DMS114 treated with DMSO at 0.1 percent for 48 hours (cell line): ENCODE results near the gene RPS6KB2.

Experiments
- DNase-seq: peaks from one replicate; lab custom pipeline; 2025; ENCODE audit not compliant: unreplicated experiment; lab: John Stamatoyannopoulos, UW

Gene RPS6KB2

GRCh38 chr11:67441098-67441563 lies 12.8 kb downstream of the RPS6KB2 start:
- DNase-seq = no peak

DNA sequence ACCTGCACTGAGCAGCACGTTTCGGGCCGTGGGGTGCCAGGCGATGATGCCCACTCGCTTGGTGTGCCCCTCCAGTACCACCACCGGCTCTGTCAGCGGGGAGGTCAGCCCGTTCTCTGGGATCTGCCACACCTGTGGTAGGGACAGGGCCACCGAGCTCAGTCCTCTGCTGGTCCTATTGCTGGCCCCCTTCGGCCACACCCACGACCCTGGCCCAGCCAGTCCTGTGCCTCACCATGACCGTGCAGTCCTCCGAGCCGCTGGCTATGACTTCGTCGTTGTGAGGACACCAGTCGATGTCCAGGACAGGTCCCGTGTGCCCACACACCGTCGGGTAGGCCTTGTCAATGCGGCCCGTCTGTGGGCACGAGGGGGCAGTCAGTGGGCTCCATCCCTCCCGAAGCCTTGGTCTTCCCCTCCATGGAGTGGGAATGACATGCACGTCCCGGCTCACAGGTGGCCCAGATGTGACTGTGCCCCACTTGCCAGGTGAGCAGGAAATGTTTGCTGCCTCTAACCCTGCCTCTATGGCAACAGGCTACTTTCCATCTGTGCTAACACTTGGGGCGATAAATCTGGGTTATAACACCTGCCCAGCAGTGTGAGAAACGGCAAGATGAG lies 13.5 kb downstream of the RPS6KB2 start:
- DNase-seq = no peak

DNA sequence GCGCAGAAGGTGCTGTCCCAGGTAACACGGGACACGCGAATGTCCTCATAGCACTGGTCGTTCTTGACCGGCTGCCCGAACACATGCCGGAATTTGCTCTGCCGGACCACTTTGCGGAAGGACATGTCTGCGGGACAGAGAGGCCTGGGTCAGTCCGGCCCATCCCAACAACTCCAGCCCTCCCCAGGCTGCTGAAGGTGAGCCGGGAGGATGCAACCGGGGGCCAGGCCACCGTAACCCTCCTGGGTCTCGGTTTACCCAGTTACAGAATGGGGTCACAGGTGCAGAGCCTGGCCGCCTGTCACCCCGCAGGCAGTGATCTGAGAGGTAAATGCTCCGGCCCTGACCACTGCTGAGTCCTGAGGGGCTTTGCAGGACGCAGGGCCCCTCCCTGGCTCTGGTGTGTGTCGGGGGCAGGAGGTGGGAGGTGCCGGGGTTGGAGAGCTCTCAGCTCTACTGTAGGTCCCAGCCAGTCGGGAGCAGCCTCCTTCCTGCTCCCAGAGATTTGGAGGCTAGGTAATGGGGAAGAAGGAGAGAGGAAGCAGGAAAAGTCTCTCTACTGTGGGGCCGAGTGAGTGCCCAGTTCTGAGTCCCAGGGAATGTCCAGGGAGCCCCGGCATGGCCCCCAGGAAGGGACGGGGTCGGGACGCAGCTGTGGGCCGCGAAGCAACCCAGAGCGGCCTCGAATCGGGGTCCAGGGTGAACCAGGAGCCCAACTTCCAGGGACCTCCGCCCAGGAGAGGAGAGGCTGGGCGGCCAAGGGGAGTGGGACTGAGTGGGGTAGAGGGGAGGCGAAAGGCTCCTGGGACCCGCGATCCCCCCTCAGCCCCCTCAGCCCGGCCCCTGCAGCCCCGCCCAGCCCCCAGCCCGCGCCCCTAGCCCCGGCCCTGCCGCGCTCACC lies 14.5 kb downstream of the RPS6KB2 start:
- DNase-seq = no peak

GRCh38 chr11:67445515-67445914 lies 17.2 kb downstream of the RPS6KB2 start:
- no peak for DNase-seq

GRCh38 chr11:67448220-67448609 lies 19.9 kb downstream of the RPS6KB2 start:
- DNase-seq = no peak

- no peak for DNase-seq
These were observed 21.0 kb downstream of the RPS6KB2 start for GRCh38 chr11:67449116-67449844.

GRCh38 chr11:67450796-67451657 lies 22.7 kb downstream of the RPS6KB2 start:
- no peak for DNase-seq

GRCh38 chr11:67451658-67451976 lies 23.3 kb downstream of the RPS6KB2 start:
- DNase-seq = no peak

DNA sequence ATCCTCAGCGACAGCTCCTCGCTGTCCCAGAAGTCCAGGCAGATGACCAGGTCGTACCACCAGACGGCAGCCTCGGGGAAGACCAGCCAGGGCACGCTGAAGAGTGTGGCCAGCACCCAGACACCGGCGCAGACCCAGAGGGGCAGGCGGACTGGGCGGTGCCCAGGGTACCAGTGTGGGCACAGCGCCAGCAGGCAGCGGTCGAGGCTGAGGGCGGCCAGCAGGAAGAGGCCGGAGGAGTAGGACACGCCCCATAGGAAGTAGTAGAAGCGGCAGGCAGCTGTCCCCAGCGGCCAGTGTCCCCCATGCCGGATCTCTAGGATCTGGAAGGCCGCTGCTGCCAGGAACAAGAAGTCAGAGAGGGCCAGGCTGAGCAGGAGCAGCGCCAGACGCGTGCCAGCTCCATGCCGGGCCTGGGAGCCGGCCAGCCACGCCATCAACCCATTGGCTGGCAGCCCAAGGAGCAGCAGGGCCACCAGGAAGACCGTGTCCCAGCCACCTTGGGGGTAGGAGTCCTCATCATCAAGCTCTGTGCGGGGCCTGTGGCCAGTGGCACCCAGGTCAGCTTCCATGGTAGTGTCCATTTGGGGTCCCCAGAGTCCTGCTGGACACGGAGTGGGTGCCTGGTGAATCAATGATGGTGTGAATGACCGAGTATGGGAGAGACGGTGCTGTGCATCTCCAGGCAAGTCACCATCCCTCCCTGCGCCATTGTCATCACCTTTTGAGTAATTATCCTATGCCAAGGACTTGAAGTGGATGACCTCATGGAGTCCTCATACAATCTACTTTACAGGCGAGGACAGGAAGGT lies 24.1 kb downstream of the RPS6KB2 start, which contains the start of gene GPR152:
Gene GPR152 (minus strand): TSS at position 589 of the 812 bp plus-strand sequence. CDS start 5 bp downstream, at position 584.
- DNase-seq = no peak

- DNase-seq = no peak
These were observed 25.8 kb downstream of the RPS6KB2 start for GRCh38 chr11:67453816-67454732.

GRCh38 chr11:67455054-67455453 lies 26.8 kb downstream of the RPS6KB2 start, which contains the start of gene CABP4:
CABP4 (plus strand) TSS chr11:67455354; CDS start chr11:67455424, 70 bp downstream.
- DNase-seq = no peak

GRCh38 chr11:67456068-67456705 lies 27.9 kb downstream of the RPS6KB2 start:
- no peak for DNase-seq

- no peak for DNase-seq
These were observed 29.2 kb downstream of the RPS6KB2 start for GRCh38 chr11:67457453-67457852.

DNA sequence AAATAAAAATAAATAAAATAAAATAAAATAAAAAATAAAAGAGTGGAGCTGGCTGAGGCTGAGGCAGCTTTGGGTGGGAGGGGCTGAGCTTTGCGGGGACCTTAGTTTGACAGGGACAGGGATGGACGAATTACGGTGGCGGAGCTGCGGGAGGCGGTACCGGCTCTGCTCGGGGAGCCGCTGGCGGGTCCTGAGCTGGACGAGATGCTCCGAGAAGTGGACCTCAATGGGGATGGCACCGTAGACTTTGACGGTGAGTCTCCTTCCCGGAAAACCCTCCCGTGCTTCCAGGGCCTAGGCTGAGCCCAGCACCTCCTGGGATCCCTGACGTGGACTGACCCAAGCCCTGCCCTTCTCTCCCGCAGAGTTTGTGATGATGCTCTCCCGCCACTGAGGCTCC lies 30.0 kb downstream of the RPS6KB2 start:
- no peak for DNase-seq

- no peak for DNase-seq
These were observed 34.9 kb downstream of the RPS6KB2 start for GRCh38 chr11:67463186-67463585.

DNA sequence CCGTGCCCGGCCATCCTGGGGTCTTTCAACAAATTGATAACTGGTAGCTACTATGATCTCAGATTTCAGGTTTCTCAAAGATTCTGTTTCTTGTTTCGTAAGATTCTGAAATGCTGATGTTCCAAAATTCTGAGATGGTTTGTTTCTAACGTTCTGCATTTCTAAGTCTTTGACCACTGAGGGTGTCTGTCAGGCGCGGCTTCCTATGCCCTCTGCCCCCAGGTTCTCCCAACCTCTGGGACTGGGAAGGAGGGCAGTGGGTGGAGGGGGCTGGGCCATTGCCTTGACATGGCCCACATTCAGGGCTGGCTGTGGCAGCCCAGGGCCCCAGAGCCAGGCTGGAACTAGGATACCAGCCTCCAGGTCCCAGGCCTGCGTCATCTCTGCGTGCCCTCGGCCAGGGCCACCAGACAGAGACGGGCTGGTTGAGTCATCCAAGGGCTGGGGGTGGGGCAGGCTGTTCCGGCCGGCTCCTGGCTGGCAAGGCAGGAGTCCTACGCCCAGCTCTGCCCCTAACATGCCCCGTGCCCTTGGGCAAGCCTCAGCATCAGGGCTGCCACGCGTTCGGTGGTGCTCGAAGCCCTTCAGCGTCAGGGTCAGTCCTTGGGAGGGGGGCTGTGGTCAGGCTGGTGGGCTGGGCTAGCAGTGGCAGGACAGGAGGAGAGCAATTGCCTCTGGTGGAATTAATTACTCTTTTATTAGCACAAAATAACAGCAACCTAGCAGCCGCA lies 35.6 kb downstream of the RPS6KB2 start:
- no peak for DNase-seq

DNA sequence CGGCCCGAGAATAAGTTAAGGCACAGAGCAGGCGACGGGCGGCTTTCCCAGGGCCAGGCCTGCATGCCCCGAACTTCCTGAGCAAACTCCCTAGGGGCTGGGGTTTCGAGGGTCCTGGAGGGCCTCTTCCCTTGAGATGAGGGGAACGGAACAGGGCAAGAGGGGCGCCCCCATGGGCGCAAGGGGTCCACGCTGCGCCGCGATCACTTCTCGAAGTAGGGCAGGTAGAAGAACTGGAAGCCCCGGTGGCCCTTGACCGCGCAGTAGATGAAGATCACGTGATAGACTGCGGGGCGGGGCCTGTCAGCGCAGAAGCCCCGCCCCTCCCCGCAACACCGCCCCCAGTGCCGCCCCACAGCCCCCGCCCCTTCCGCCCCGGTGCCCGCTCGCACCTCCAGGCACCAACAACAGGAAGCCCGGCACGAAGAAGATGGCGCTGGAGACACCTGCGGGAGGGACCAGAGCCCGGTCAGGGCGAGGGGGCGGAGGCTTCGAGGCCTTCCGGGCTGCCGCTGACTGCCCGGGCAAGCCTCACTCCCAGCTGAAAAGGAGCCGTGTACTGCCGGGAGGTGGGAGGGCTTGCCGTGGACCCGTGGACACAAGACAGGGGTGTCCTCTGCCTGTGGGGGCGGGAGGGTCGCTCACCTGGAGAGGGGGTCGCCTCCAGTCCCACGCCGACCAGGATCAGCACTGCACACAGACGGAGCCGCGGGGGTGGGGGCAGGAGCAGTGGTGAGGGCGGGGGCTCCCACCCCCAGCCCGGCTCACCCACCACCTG lies 36.3 kb downstream of the RPS6KB2 start:
- DNase-seq = no peak
